H1 (cell line): ENCODE measurements around the gene ATP8B2.

Source experiments
- CTCF ChIP-seq, 3 experiments: IDR thresholded peaks; 1 replicate in 2 of 3; 2 replicates in 1 of 3; pipeline versions ENCODE4 v1.5.1 to v1.6.1; 2011; ENCODE audit warnings: low read length in 3 of 3, mild to moderate bottlenecking in 3 of 3, inconsistent platforms in 2 of 3, low read depth in 1 of 3, moderate library complexity in 1 of 3; ENCODE audit not compliant: insufficient read depth in 1 of 3; ENCODE audit errors: control extremely low read depth in 1 of 3
- EP300 ChIP-seq, 2 experiments: IDR thresholded peaks; 1 replicate in 1 of 2; 2 replicates in 1 of 2; pipeline ENCODE4 v1.6.1; 2011 to 2012; ENCODE audit warnings: low read depth in 2 of 2, low read length in 2 of 2, mild to moderate bottlenecking in 2 of 2, borderline replicate concordance in 1 of 2, inconsistent platforms in 1 of 2, moderate library complexity in 1 of 2
- EZH2 ChIP-seq: fragments of 200-600 bp; sonication (generic); IDR thresholded peaks from 2 replicates; pipeline ENCODE4 v1.7.1; 2012; ENCODE audit warnings: low read depth, mild to moderate bottlenecking, moderate library complexity, low read length, inconsistent platforms; ENCODE audit not compliant: severe bottlenecking
- HDAC2 ChIP-seq, 2 experiments: fragments of 300-600 bp in 1 of 2; sonication (generic) in 1 of 2; IDR thresholded peaks; 2 replicates each; pipeline ENCODE4 v1.6.1; 2011 to 2012; ENCODE audit warnings: low read depth in 2 of 2, low read length in 2 of 2, mild to moderate bottlenecking in 2 of 2, moderate library complexity in 2 of 2, borderline replicate concordance in 1 of 2, inconsistent platforms in 1 of 2
- JUN ChIP-seq: IDR thresholded peaks from 2 replicates; pipeline ENCODE4 v1.6.1; 2011; ENCODE audit warnings: low read depth, mild to moderate bottlenecking, improper control_type of control experiment, low read length
- MAX ChIP-seq: IDR thresholded peaks from 2 replicates; pipeline ENCODE4 v1.6.1; 2012; ENCODE audit warnings: inconsistent platforms
- POLR2A ChIP-seq, 2 experiments: IDR thresholded peaks; 1 replicate in 1 of 2; 2 replicates in 1 of 2; pipeline ENCODE4 v1.6.1; 2011; ENCODE audit warnings: low read depth in 2 of 2, low read length in 2 of 2, mild to moderate bottlenecking in 2 of 2; ENCODE audit errors: control extremely low read depth in 1 of 2
- POLR2AphosphoS5 ChIP-seq: IDR thresholded peaks from 2 replicates; pipeline ENCODE4 v1.6.1; 2011; ENCODE audit warnings: low read depth, low read length
- RFX5 ChIP-seq: IDR thresholded peaks from 2 replicates; pipeline ENCODE4 v1.6.1; 2011; ENCODE audit warnings: low read depth, low read length, improper control_type of control experiment, borderline replicate concordance
- RXRA ChIP-seq: IDR thresholded peaks from 2 replicates; pipeline ENCODE4 v1.6.1; 2011; ENCODE audit warnings: low read depth, mild to moderate bottlenecking, low read length, moderate library complexity; ENCODE audit not compliant: insufficient read depth
- SIN3A ChIP-seq, 2 experiments: IDR thresholded peaks in 1 of 2; conservative IDR thresholded peaks in 1 of 2; 2 replicates each; pipeline ENCODE4 v1.6.1; 2011 to 2012; ENCODE audit warnings: low read length in 2 of 2, improper control_type of control experiment in 1 of 2, low read depth in 1 of 2, mild to moderate bottlenecking in 1 of 2
- TBP ChIP-seq: IDR thresholded peaks from 2 replicates; pipeline ENCODE4 v1.6.1; 2011; ENCODE audit warnings: low read depth, low read length, improper control_type of control experiment
- TCF12 ChIP-seq: IDR thresholded peaks from 2 replicates; pipeline ENCODE4 v1.6.1; 2011; ENCODE audit warnings: low read depth, mild to moderate bottlenecking, low read length

- TF ChIP-seq MAX, result no peak
- no peak for TF ChIP-seq EP300 (IDR thresholded peaks at IDR 0.05; ENCODE audit: borderline replicate concordance in 1 of 2, low read depth in 2 of 2, low read length in 2 of 2)
- no peak for TF ChIP-seq CTCF (IDR thresholded peaks at IDR 0.05; ENCODE audit: control extremely low read depth in 1 of 3, insufficient read depth in 1 of 3, low read depth in 1 of 3, low read length in 3 of 3)
- no peak for TF ChIP-seq HDAC2 (IDR thresholded peaks at IDR 0.05; ENCODE audit: borderline replicate concordance in 1 of 2, low read depth in 2 of 2, low read length in 2 of 2)
- TF ChIP-seq POLR2A (IDR thresholded peaks at IDR 0.05; ENCODE audit: control extremely low read depth in 1 of 2, low read depth in 2 of 2, low read length in 2 of 2), result no peak
- TF ChIP-seq RFX5, result no peak
- TF ChIP-seq TCF12, result no peak
- TF ChIP-seq RXRA, result no peak
- TF ChIP-seq POLR2AphosphoS5, result no peak
- TF ChIP-seq SIN3A (conservative IDR thresholded peaks at IDR 0.05 in 1 of 2, IDR thresholded peaks at IDR 0.05 in 1 of 2; ENCODE audit: low read depth in 1 of 2, low read length in 2 of 2), result no peak
- no peak for TF ChIP-seq EZH2
- no peak for TF ChIP-seq TBP
- TF ChIP-seq JUN, result no peak
Measured at GRCh38 chr1:154346276-154346917, 21.1 kb downstream of the ATP8B2 start.
